Measurements from ENCODE around the gene ZBTB20.
A peak's percentile ranks its signal among the peaks of the same experiment; 100 is the strongest.

ZBTB20 gene

GRCh38 chr3:114435386-114436115 is 711.5 kb downstream of the ZBTB20 start:
- peak; percentile 66 for DNase-seq (ENCODE audit: low read depth)
- TF ChIP-seq CTCF (conservative IDR thresholded peaks at IDR 0.05; ENCODE audit: low read depth, low read length): no peak
- H3K4me3 ChIP-seq (ENCODE audit: low read depth, low read length): no peak overlapping the region

GRCh38 chr3:114432310-114432709 is 714.8 kb downstream of the ZBTB20 start:
- no peak for TF ChIP-seq CTCF (conservative IDR thresholded peaks at IDR 0.05; ENCODE audit: low read depth, low read length)
- no peak for DNase-seq (ENCODE audit: low read depth)
- H3K4me3 ChIP-seq (ENCODE audit: low read depth, low read length): no peak overlapping the region

GRCh38 chr3:114428044-114428595 is 719.0 kb downstream of the ZBTB20 start:
- no peak for DNase-seq (ENCODE audit: low read depth)
- H3K4me3 ChIP-seq (ENCODE audit: low read depth, low read length): no peak overlapping the region
- TF ChIP-seq CTCF (conservative IDR thresholded peaks at IDR 0.05; ENCODE audit: low read depth, low read length): no peak

- TF ChIP-seq CTCF (conservative IDR thresholded peaks at IDR 0.05; ENCODE audit: low read depth, low read length): no peak
- DNase-seq (ENCODE audit: low read depth): no peak
- no peak overlapping the region for H3K4me3 ChIP-seq (ENCODE audit: low read depth, low read length)
Observed at GRCh38 chr3:114427285-114428043, 719.6 kb downstream of the ZBTB20 start.

GRCh38 chr3:114424337-114424736 is 722.8 kb downstream of the ZBTB20 start:
- no peak overlapping the region for H3K4me3 ChIP-seq (ENCODE audit: low read depth, low read length)
- no peak for DNase-seq (ENCODE audit: low read depth)
- no peak for TF ChIP-seq CTCF (conservative IDR thresholded peaks at IDR 0.05; ENCODE audit: low read depth, low read length)

GRCh38 chr3:114421204-114421603 is 725.9 kb downstream of the ZBTB20 start:
- TF ChIP-seq CTCF (conservative IDR thresholded peaks at IDR 0.05; ENCODE audit: low read depth, low read length): no peak
- DNase-seq (ENCODE audit: low read depth): no peak
- no peak overlapping the region for H3K4me3 ChIP-seq (ENCODE audit: low read depth, low read length)
